Iris pigment epithelial cell (primary cell): ENCODE results near the gene CDC14B.
"Not testable (repeated sequence)": the region's sequence is repeated elsewhere in the genome, so short reads cannot be mapped to it uniquely, and the experiment has no call there.

Experiments used
- DNase-seq: peaks from one replicate; pipeline ENCODE4 v3.0.0-alpha.2; 2011; ENCODE audit warnings: low read depth

CDC14B gene

GRCh38 chr9:96619491-96620180 is at the start of gene CDC14B:
TSS of gene CDC14B (minus strand) at chr9:96619843. CDS start at chr9:96619378, 465 bp downstream.
- peak; percentile 95 for DNase-seq

- DNase-seq: no peak
Observed at GRCh38 chr9:96668868-96669534, 49.4 kb upstream of the CDC14B start.

GRCh38 chr9:96667363-96667728 is 47.7 kb upstream of the CDC14B start:
- DNase-seq: no peak

GRCh38 chr9:96666653-96667362 is 47.2 kb upstream of the CDC14B start:
- DNase-seq: peak; percentile 89

GRCh38 chr9:96665789-96666188 is 46.1 kb upstream of the CDC14B start:
- DNase-seq: no peak

GRCh38 chr9:96663506-96664120 is 44.0 kb upstream of the CDC14B start:
- DNase-seq: peak; percentile 12

GRCh38 chr9:96661711-96662110 is 42.1 kb upstream of the CDC14B start:
- DNase-seq: peak; percentile 44

GRCh38 chr9:96660692-96661248 is 41.1 kb upstream of the CDC14B start:
- no peak for DNase-seq

GRCh38 chr9:96655198-96655851 is 35.7 kb upstream of the CDC14B start, which contains the start of gene PRXL2C:
TSS of gene PRXL2C (minus strand) at chr9:96655317. CDS start at chr9:96655281, 36 bp downstream.
- DNase-seq: peak; percentile 77

- DNase-seq: peak; percentile 91
Observed at GRCh38 chr9:96654450-96655197, 35.0 kb upstream of the CDC14B start.

- peak; percentile 42 for DNase-seq
Observed at GRCh38 chr9:96651626-96652025, 32.0 kb upstream of the CDC14B start.

- DNase-seq: no peak
Observed at GRCh38 chr9:96649620-96650324, 30.1 kb upstream of the CDC14B start.

- peak; percentile 90 for DNase-seq
Observed at GRCh38 chr9:96646081-96646991, 26.7 kb upstream of the CDC14B start.

GRCh38 chr9:96644137-96644536 is 24.5 kb upstream of the CDC14B start:
- DNase-seq: no peak

- no peak for DNase-seq
Observed at GRCh38 chr9:96641514-96641913, 21.9 kb upstream of the CDC14B start.

GRCh38 chr9:96638606-96639364 is 19.1 kb upstream of the CDC14B start:
- peak; percentile 55 for DNase-seq

- no peak for DNase-seq
Observed at GRCh38 chr9:96636368-96636767, 16.7 kb upstream of the CDC14B start.

- DNase-seq: not testable (repeated sequence)
Observed at GRCh38 chr9:96633579-96633978, 13.9 kb upstream of the CDC14B start.
